GM21786 (cell line): ENCODE results near the gene GJB2.

Experiments
- ATAC-seq: cut with Tn5 transposase; IDR thresholded peaks from one replicate; pipeline ENCODE4 v1.9.1; 2021; ENCODE audit not compliant: unreplicated experiment

Gene GJB2

DNA sequence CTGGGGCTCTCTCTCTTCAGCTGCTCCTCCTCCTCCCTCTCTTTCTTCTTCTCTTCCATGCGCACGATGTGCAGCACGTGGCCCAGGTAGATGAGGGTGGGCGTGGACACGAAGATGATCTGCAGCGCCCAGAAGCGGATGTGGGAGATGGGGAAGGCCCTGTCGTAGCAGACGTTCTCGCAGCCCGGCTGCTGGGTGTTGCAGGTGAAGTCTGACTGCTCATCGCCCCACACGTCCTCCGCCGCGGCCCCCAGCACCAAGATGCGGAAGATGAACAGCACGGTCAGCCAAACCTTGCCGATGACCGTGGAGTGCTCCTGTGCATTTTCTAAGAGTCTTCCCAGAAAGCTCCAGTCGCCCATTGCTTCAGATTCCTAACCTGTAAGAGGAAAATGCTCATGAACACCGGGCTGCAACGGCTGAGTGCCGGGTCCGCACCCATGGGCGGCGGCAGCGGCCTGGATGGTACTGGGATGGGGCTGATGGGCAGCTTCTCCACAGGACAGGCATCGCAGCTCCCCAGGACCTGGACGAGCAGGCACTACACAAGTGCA lies 49.7 kb downstream of the GJB2 start:
- no peak for ATAC-seq

DNA sequence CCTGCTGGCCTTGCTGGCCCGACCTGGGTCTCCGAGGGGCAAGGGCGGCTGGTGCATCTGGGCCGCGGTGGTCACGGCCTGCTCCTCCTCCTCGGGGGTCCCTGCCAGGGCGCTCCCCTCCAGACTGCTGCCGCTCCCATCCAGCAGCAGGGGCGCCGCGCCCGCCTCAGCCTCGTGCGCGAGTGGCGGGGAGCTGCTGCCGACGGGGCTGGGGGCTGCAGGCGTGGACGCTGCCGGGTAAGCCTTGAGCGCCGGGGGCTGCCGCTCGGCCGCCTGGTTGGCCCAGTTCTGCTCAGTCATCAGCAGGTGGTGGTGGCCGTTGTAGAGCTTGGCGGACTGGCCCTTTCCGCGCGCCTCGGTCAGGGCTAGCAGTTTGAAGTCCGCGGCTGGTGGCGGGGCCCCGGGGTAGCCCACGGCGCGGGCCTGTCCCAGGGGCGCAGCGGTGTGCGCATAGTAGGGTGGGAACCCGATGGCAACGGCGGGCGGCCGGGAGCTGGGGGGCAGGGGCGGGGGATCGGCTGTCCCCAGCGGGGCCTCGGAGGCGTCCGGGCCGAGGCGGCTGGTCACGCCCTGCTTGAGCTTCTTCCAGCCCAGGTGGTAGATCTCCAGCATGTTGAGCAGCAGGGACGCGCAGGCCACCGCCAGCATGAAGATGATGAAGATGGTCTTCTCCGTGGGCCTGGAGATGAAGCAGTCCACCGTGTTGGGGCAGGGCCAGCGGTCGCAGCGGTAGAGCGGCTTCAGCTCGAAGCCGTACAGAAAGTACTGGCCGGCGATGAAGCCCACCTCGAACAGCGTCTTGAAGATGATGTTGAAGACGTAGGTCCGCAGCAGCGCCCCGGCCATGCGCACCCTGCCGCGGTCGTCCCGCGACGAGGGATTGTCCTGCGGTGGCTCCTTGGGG lies 50.5 kb downstream of the GJB2 start:
- ATAC-seq: no peak

DNA sequence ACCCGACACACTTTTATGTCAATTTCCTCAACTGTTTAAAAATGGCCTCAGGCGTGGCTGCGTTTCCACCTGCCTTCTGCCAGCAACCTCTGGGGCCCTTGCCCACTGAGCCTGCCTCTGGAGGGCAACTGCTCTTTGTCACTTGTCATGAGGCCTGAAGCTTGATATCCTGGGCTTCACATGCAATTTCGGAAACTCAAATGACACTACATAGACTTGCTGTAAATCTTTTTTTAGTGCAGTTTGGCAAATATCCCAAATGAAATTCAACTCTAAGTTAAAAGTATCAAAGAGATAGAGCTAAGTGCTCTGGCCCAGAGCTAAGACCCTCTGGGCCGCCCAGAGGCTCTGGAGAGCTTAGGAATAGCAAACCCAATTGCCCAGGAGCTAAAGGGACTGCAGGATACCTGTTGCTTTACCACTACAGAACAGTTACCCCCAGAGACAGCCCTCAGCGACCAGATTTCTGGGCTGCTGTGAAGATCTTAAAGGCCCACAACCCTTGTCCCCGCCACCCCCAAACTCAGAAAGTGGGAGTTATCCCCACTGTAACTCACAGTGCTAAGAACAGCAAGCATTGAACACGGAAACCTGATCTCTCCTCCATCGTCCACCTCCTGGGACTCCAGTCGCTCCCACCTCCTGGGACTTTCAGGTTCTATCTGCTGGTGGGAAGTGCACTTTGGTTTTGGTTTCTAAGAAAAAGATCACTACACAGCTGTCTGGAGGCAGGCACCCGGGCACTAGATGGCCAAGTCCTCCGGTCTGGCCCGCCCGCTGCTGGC lies 51.3 kb downstream of the GJB2 start:
- ATAC-seq: no peak

DNA sequence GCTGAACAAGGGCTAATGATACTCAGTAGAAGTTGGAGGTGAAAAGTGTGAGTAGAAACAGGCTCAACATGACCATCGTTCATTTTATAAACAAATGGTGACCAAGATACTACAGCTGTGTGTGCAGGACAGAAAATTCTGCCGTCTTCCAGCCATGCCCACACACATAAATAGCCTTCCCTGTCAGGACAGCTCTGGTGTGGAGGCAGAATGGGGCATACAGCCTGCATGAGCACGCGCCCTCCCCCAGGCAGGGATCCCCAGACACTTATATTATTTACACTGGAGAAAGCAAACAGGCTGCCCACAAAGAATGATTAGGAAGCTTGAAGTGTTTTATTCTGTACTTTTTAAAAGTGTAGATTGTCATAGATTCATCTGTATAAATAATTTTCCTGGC lies 52.3 kb downstream of the GJB2 start:
- ATAC-seq: no peak

DNA sequence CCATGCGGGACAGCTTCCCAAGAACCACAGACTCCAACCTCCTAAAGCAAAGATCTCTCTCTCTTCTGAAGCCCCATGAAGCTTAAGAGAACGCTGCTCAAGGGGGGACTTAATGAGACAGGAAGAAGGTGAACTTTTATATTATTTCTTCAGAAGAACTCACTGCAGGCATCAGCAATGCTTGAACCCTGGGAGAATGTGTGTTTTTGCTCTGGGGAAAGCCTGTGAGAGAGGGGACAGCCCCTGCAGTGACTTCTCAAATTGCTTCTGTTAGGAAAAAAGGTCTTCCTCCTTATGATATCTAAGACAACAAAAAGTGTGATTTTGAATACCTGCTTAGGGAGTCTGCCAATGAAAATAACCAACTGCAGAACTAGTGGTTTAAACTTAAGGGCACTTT lies 54.9 kb downstream of the GJB2 start:
- ATAC-seq: no peak
